AG09319 (cell line): ENCODE data around the gene SPA17.

Experiments
- DNase-seq: peaks from one replicate; pipeline ENCODE4 v3.0.0-alpha.2; 2010; ENCODE audit warnings: low read depth; ENCODE audit errors: extremely low read depth
- CTCF ChIP-seq: IDR thresholded peaks from 2 replicates; pipeline ENCODE4 v1.5.1; 2011; ENCODE audit warnings: low read depth, mild to moderate bottlenecking, inconsistent platforms, low read length, moderate library complexity

Gene SPA17

GRCh38 chr11:124712392-124712791, 38.7 kb downstream of the SPA17 start:
- TF ChIP-seq CTCF, result no peak
- DNase-seq, result no peak

DNA sequence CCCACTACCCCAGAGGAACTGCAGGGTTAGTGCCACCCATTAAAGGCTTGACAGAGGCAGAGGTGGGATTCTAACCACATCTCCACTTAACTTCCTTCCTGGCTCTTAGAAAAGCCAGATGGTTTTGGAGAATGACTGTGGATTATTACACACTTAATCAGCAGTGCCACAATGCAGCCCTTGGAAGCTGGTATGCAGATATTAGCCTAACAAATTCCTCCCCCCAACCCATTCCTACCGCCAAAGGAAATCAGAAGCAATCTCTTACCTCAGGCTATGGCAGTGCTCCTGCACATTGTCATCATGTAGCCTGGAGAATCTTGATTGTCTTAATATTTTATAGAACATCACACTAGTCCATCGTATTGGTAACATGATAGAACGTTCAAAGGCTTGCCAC, 42.9 kb downstream of the SPA17 start:
- no peak for TF ChIP-seq CTCF
- DNase-seq, result no peak

DNA sequence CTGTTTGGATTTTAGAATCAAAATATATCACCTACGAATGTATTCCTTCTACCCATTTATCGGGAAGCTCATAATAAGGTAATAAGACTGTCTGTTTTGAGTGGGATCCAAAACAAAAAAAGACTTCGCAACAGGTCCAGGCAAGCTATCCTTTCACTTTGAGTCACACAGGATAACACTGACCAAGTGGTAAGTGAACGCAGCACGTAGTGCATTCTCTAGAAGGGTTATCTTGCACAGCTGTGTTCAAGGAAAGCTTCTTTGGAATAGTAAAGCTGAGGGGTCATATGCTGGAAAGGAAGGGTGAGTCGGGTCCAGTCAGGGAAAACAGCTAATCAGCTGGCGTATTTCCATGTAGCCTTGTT, 43.7 kb downstream of the SPA17 start:
- no peak for TF ChIP-seq CTCF
- DNase-seq, result no peak

DNA sequence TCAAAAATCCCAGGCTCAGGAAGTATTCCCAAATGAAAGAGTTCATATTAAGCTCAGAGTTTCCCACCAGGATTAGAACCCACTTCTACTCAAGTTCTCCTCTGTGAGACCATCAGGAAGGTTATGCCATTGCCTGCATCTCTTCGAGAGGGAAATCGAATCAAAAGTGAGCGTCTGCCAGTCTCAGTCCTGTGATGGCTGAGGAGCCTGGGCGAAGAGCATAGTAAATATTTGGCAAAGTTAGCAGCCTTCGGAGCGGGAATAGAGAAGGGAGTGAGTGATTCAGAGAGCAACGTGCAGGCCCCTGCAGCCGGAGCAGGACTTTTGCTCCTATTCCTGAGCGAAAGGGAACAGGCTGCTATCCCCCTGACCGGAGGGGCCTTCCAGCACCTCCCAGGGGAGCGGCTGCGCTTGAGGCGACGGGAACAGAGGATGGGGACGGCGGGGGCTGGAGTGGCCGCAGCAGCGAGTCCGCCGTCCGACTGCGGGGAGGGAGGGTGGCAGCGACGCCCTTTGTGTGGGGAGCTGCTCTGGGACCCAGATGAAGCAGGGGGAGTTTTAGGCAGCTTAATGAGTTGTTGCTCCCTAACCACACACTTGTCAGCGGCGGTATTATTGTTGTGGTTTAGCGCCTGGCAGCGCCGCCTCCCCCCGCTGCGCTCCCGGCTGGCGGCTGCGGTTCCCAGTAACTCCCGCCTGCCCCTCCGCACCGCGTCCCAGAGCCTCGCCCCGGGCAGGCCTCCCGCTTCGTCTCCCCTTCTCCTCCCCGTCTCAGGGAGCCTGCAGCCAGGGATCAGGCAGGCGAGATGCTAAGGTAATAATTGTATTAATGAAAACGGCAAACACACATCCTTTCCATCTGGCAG, 44.3 kb downstream of the SPA17 start:
- DNase-seq, result no peak
- no peak for TF ChIP-seq CTCF

DNA sequence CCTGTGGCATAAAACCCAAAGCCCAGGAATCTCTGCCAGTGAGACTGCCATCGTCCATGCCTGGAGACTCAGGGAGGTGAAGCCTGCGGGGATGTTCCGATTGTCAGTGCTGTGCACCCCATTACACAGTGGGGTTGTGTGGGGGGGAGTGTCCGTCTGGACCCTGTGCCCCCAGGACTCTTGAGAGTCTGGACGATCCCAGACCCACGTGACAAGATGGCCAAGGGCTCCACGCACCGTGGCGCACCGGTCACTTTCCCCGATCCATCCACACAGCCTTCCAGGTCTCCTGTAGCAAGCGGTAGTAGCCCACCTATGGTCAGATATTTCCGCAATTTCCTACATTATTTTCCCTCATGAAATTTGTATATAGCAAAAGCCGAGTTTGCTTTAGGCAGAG, 45.1 kb downstream of the SPA17 start:
- no peak for DNase-seq
- no peak for TF ChIP-seq CTCF

GRCh38 chr11:124719534-124719933, 45.8 kb downstream of the SPA17 start:
- no peak for DNase-seq
- TF ChIP-seq CTCF, result no peak

- no peak for TF ChIP-seq CTCF
- no peak for DNase-seq
Observed at GRCh38 chr11:124722176-124722575, 48.5 kb downstream of the SPA17 start.
